GM18519 (cell line): Measurements from ENCODE around the gene UNC13D.
"Not testable (repeated sequence)": the region's sequence is repeated elsewhere in the genome, so short reads cannot be mapped to it uniquely, and the experiment has no call there.

Experiments used
- ATAC-seq: cut with Tn5 transposase; IDR thresholded peaks from one replicate; pipeline ENCODE4 v1.9.1; 2021; ENCODE audit warnings: mild to moderate bottlenecking, moderate library complexity; ENCODE audit not compliant: unreplicated experiment, low FRiP score

Gene UNC13D

DNA sequence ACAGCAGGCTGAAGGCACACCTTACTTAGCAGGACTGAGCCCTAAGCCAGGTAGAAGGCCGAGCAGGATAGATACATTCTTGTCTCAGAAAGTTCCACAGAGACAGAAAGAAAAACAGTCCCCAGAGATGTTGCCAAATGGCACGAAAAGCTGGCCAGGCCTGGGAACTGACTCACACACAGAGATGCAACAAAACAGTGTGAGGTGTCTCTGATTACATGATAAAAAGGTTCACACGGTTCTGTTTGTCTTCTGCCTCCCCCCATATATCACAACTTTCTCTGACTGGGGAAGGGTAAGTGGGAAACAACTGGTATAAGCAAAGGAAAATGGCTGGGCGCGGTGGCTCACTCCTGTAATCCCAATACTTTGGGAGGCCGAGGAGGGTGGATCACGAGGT, 9.2 kb upstream of the UNC13D start:
- ATAC-seq = no peak

DNA sequence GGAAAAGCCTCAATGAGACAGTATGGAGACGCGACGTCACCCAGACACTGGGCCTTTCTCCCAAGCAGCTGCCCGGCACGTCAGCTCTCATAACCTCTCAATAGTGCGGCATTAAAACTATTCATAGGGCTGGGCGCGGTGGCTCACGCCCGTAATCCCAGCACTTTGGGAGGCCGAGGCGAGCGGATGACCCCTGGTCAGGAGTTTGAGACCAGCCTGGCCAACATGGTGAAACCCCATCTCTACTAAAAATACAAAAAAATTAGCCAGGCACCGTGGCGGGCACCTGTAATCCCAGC, 7.4 kb upstream of the UNC13D start:
- ATAC-seq = not testable (repeated sequence)

DNA sequence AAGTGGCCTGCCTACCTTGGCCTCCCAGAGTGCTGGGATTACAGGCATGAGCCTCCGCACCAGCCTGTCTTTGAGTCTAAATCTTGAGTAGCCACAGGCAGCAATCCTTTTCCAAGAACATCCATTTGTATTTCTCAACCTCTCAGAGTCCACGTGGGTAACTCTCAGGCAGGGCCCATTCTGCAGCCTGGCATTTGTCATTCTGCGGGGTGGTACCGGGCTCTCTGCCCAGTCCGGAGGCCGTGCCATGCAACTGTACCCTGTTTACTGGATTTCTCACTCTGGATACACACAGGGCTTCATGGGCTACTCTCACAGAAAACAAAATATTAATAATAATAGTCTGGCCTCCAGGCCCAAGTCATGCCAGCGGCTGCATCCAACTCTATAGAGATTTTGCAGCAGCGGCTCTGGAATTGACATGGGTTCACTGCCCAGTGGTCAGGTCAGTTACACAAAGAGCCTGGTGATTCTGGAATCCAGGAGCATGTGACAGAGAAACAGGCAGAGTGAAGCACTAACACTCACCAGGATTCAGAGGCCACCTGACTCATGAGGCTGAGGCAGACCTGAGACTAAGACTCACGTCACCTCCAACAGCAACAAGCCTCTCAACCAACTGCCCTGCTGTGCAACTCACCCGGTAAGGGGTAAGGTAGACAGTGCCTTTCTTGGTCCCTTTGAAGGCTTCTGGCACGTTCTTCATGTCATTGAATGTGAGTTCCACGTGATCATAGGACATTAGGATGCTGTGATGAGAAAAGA, 6.9 kb upstream of the UNC13D start:
- ATAC-seq = no peak

DNA sequence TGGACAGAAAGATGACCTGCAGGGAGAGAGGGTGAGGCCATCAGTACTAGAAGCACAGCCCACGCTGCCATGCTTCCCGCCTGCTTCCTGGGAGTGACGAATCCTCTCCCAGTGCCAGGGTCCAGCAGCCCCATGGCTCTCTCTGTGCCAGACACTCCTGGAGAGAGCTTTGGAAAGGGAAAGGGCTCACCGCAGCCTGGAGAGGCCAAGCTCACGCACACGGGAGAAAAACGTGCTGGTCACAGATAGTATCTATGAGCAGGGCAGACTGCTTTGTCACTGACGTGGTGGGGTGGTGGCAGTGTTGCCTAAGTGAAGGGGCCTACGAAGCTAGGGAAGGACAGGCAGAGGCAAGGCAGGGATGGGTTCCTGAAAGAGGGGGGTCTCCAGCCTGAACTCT, 5.5 kb upstream of the UNC13D start:
- ATAC-seq = no peak

DNA sequence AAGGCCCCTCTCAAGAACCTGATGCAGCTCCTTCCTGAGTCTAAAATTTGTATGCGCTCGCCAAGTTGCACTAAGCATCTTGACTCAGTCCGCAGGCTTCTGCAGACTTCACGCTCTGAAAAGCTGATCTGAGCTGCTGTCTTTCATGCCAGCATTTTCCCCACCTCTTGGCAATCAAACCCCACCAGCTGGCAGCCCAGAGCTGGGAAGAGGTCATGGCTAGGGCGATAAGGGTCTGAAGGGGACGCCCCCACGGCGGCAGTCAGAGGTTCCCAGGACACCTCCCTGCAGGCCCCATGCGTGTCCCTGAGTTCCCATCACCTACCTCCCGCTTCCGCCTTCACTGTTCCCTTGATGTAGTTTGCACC, 5.1 kb upstream of the UNC13D start:
- no peak for ATAC-seq

DNA sequence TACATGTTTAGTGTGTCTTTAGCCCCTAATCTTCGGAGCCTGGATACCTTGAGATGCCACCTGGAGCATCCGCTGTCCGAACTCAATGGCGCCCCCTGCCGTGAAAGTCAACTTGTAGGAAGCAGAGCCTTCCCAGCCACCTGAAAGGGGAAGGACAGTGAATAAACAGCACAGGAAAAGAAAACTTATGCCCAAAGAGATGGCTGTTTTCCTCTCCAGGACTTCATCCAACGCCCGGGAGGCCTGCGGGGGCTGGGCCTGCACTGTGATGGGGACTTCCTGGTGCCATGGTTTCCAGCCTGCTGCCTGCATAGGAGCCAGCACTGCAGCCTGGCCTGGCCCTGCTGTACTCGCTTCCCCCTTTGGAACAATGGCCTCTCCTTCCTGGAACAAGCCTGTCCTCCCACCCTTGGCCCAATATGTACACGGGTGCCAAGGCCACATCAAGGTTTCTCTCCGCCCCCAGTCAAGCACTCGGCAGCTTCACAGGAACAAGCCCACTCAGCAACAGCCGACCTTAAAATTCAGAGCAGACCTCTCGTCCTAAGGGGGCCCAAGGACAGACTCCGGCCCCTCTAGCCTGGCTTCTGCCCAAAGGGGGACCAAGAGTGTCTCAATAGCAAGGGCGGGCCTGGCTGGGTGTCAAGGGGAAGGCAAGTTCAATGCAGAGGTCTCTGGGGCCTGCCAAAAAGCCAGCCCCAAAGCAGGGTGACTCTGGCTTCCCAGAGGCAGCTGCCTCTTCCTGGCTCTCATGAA, 4.5 kb upstream of the UNC13D start:
- ATAC-seq = no peak

DNA sequence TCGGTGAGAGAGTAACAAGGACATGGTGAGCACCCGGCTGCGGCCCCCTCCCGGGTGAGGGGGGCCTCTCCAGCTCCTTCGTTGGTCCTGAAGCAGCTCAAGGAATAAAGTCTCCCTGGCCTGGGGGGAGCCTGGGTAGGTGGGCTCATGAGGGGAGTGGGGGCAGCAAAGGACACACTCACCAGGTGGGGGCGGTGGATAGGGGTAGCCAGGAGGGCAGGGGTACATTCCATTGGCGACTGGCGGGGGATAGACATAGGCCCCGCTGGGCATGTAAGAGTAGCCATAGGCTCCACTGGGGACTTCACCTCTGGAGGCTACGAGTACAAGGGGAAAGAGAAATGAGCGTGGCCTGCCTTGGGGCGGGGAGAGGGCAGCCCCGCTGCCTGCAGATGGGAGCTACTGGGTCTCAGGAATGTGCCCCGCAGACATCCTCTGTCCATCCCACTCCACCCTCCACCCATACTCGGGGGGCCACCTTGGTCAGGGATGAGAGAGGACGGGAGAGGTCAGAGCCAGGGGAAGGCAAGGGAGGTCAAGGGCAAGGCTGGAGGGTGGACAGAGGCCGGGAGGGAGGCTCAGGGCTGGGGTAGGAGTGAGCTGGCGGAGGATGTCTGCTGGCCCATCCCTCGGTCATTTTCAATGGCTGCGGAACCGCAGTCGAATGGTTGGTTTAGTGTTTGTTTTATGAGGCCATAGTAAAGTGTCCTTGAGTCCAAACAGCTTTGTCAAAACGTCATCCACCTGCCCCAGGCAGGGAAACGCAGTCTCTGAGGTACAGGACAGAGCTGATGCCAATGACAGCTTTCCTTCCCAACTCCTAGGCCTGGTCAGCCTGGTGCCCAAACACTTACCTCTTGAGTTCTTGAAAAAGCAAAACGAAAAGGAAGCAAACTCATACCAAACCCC, 3.7 kb upstream of the UNC13D start:
- no peak for ATAC-seq

DNA sequence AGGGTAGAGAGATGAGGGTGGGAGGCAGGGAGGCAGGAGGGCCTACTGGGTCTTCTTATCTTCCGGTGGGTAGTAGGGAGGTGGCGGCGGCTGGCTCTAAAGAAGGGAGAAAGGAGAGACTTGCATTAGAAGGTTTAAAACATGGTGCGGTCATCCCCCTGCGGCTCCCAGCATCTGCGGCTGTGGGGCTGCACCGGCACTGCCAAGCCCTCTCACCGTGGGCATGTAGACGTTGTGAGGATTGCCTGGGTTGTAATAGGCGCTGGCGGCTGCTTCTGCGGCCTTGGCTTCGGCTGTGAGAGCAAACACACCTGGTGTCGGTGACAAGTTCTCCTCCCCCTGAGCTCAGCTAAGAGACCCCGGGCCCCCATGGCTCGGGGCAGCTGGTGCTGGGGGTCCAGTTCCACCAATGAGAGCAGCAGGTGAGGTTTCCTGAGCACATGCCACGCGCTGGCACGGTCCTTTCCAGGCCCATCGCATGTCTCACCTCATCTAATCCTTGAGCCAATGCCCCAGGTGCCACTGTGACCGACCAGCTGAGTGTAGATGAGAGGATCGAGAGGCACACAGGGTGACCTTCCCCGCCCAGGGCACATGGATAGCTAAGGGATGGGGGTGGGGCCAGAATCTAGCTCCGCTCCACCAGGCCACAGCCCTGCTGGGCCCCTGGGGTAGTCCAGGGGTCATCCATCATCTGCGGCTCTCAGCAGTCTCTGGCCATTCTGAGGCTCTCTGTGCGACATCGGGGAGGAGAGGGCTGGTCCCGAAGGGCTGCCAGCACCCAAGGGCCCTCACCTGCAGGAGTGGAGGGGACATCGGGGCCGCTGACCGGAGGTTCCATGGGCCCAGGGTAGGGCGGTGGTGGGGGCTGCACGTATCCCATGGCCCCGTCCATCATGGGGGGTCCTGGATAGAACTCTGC, 2.7 kb upstream of the UNC13D start:
- no peak for ATAC-seq

DNA sequence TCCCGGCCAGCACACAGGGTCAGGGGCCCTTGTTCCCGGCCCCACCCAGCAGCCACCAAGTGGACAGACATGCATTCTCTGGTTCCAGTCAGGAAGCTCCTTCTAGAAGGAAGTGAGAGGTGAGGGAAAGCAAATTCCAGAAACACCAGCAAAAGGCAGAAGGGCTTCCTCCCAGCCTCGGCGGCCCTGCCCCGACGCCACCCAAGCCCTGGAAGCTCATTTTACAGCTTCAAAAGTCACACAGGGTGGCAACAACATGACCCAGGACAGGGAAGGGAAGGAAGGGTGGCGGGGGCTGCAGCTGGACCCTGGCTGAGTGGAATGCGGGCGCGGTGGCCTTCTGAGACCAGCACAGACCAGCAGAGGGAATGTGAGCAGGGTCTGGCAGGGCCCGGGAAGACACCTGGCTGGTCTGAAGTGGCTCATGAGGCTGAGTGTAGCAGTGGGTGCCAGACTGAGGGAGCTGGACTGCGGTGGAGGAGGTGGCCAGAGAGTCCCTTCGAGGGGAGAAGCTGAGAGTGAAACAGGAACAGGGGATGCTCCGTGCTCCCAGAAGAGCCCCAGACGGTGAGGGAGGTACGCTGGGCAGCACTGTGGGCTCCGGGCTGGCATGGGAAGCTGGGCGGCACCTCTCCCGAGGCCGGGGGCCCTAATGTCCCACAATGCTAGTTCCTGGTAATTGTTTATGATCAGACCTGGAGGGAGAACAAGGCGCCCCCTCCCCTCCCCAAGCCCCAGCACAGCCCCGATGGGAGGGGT, 1.9 kb upstream of the UNC13D start:
- ATAC-seq = no peak

DNA sequence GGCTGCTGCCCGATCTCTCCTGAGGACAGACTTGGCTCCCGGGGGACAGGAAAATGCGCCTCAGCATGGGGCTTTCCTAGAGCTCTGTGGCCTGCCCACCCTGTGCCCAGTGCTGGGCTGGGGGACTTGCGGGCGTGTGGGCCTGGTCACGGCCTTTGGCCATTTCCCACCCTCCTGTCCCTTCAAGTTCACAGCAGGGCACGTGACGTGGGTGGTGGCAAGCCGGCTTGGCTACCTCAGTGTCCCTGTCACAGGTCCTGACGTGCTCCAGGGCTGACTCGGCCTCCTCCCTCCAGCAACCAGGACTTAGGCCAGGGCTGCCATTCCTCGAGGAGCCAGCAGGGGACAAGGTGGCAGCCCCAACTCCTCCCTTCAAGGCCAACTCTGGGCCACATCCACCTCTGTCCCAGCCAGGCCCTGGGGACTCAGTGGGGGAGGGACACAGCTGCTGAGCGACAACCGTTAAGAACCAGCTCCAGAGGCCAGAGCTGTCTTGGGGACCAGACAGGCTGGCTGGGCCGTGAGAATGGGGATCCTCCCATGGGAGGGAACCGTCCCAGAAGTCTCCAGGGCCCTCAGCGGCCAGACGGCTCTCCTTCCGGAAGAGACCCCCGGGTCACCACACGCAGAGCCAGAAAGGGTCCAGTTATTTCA, 981 bp upstream of the UNC13D start:
- ATAC-seq = peak; percentile 56

DNA sequence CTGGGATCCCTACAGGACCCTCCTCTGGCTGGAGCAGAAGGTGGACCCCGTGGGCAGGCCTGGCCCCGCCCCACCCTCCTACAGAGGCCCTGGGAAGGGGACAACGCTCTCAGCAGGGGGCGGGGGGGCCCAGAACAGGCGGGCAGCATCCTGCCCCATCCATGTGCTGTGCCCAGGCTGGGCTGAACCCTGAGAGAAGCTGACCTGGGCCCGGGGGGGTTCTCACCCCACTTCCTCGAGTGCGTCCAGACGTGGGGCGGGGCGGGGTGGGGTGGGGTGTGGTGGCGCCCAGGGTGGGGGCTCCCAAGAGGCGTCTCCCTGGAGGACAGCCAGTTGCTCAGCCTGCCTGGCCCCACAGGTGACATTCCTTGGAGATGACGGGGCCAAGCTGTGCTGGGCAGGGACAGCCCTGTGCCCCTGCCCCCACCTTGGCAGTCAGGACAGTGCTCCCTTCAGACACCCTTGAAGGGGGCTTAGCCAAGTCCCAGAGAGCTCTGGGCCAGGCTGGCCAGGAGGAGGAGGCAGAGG, 390 bp upstream of the UNC13D start:
- ATAC-seq = no peak

DNA sequence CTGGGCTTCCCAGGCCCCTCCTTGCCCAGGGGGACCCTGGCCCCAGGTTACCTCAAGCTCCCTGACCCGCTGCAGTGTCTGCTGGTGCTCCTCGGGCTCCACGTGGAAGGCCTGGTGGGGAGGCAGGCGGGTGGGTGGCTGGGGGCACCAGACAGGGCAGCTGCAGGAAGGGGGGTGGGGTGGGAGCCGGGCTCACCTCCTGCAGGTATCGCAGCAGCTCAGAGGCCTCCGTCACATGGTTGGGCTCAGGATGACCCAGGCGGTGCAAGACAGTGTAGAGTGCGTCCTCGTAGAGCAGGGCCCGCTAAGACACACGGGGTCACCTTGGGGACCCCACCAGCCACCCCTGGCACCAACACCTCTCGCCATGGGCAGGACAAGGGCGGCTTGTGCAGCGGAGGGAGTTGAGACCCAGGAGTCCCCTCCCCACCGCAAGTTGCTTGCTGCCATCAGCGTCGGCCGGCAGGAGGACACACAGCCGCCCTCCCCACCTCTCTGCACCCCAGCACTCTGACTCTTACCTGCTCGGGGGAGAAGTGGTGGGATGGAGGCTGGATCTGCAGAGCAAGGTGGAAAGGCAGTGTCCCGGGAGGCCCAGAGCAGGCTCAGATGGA, 1.1 kb downstream of the UNC13D start:
- no peak for ATAC-seq

DNA sequence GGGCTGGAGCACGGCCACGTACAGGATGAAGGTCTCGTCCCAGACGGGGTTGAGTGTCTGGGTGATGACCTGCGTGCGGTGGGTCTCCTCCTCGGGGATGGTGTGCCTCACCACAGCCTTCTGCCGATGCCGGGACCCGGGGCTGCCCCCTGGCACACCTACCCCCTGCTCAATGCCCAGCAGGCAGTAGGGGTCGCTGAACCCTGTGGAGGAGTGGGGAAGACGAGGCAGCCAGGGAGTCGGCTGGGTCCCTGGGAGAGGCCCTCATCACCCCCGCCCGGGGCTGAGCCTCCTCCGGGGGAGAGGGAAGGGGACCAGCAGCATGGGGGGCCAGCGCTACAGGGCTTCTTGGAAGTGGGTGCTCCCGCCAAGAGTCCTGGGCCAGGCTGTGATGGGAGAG, 1.8 kb downstream of the UNC13D start:
- no peak for ATAC-seq

DNA sequence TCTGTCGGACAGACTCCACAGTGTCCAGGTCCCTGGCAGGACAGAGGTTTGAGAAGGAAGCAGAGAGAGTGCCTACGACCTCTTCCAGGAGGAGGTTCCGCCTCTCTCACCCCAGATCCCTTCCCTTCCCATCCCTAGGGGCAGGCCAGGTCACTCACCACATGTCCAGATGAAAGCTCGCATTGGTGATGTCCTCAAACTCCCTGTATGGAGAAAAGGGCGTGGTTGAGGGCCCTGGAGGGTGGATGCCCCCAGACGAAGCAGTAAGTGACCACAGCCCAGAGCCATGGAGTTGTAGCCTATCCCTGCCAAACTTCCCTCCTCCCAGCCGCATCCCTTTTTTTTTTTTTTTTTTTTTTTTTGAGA, 3.4 kb downstream of the UNC13D start:
- ATAC-seq = no peak

DNA sequence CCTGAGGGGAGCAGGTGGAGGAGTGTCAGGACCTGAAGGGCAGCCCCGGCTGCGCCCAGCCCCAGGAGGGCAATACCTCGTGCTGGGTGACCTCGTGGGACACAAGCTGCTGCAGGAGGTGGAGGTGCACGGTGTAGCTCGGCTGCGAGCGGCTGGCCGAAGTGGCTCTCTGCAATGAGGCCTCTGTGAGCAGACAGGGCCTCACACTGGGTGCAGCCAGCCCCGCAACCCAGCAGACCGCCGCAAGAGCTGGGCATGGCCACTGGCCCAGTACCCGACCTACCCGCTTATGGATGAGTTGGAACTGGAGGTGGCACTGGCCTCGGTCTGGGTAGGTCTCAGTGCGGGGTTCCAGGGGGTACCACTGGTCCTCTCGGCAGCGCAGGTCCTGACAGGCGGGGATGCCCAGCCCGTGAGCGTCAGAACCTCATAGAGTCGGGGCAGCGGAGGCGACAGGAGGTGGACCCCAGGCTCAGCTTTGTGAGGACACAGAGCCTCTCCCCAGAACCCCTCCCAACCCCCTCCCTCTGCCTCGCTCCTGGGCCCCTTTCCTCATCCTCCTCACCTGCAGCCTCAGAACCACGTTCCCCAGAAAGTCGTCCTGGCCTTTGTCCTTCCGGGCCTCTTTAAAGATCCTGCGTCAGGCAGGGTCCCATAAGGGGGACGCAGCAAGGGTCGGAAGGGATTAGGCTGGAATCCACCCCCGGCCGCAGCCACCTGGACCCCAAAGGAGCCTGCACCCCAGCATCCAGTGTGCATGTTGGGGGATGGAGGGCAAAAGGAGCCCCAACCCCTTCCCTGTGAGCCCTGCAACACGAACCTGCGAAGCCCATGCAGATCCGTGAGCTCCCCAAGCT, 4.0 kb downstream of the UNC13D start:
- no peak for ATAC-seq

DNA sequence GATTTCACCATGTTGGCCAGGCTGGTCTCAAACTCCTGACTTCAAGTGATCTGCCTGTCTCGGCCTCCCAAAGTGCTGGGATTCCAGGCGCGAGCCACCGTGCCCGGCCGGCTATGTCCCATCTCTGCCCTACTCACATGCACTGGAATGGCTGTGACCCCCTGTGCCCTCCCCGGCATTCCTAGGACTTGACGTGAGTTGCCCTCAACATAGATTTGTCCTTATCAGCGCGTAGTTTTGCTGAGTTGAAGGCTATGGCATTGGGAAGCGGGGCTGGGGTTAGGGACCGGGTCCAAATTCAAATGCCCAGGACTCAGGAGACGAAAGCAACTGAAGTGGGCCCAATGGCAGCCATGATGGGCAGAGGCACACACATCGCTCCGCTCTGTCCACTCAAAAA, 5.8 kb downstream of the UNC13D start:
- ATAC-seq = no peak

DNA sequence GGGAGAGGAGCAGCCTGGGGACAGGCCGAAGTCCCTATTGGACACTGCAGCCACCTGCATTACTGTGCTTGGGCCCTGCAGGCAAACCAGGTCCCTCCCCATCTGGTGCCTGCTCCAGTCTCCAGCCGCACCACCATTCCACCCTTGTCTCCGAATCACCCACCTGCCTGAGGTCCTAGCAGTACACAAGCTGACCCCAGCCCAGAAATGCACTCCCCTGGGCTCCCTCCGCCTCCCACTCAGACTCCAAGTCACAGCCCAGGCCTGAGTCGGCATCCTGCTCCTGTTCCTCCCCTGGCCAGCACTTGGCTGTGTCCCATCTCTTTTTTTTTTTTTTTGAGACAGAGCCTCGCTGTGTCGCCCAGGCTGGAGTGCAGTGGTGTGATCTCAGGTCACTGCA, 6.3 kb downstream of the UNC13D start:
- ATAC-seq = no peak

DNA sequence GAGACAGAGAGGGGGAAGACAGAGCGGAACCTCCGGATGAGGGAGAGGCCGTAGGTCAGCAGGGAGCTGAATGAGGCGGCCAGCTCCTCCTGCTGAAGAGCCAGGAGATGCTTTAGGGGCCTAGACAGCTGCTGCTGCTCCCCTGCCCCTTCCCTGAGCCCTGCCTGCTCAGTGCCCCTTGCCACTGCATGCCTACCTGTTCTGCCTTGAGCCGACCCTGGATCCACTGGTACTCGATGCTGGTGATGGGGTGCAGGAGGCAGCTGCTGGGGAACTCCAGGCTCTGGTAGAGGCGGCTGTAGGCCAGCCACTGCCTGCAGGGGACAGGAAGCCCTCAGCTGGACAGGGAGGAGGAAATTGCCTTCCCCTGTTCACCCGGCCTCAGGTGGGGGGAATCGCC, 7.6 kb downstream of the UNC13D start:
- no peak for ATAC-seq
